ENCODE data around the gene PRIM1. TPM values are rescaled to one million over a fixed set of nuclear protein-coding genes. Genes with fewer than 3 reads are reported as not detected.
"Not testable (repeated sequence)": the region's sequence is repeated elsewhere in the genome, so short reads cannot be mapped to it uniquely, and the experiment has no call there.

The PRIM1 gene
- total RNA-seq, 1 donor, result 10.8 TPM

GRCh38 chr12:56716933-56717880 is 34.9 kb downstream of the PRIM1 start:
- H3K4me3 ChIP-seq (ENCODE audit: low read depth, low read length), result no peak overlapping the region
- no peak for DNase-seq (ENCODE audit: low read depth)
- TF ChIP-seq, protein P1, sequence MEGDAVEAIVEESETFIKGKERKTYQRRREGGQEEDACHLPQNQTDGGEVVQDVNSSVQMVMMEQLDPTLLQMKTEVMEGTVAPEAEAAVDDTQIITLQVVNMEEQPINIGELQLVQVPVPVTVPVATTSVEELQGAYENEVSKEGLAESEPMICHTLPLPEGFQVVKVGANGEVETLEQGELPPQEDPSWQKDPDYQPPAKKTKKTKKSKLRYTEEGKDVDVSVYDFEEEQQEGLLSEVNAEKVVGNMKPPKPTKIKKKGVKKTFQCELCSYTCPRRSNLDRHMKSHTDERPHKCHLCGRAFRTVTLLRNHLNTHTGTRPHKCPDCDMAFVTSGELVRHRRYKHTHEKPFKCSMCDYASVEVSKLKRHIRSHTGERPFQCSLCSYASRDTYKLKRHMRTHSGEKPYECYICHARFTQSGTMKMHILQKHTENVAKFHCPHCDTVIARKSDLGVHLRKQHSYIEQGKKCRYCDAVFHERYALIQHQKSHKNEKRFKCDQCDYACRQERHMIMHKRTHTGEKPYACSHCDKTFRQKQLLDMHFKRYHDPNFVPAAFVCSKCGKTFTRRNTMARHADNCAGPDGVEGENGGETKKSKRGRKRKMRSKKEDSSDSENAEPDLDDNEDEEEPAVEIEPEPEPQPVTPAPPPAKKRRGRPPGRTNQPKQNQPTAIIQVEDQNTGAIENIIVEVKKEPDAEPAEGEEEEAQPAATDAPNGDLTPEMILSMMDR (IDR thresholded peaks at IDR 0.05; ENCODE audit: insufficient read depth, low read depth, low read length), result no peak

DNA sequence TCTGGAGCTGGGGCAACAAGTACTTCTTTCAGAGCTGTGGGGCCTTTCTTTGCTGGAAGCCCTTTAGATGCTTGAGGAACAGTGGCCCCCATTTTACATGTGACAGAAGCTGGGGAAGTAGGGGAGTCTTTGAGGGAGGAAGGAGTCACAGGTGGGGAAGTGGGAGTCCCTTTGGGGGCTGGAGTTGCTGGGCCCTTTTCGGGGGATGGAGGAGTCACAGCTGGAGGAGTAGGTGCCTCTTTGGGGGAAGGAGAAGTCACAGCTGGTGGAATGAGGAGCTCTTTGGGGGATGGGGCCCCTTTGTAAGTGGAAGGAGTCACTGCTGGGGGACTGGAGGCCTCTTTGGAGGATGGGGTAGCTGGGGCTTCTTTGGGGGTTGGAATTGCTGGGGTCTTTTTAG is 35.7 kb downstream of the PRIM1 start:
- TF ChIP-seq, protein P1 (IDR thresholded peaks at IDR 0.05; ENCODE audit: insufficient read depth, low read depth, low read length), result no peak
- no peak for DNase-seq (ENCODE audit: low read depth)
- no peak overlapping the region for H3K4me3 ChIP-seq (ENCODE audit: low read depth, low read length)

GRCh38 chr12:56715798-56716197 is 36.3 kb downstream of the PRIM1 start:
- H3K4me3 ChIP-seq (ENCODE audit: low read depth, low read length), result no peak overlapping the region
- DNase-seq (ENCODE audit: low read depth), result no peak
- TF ChIP-seq, protein P1 (IDR thresholded peaks at IDR 0.05; ENCODE audit: insufficient read depth, low read depth, low read length), result no peak

- TF ChIP-seq, protein P1 (IDR thresholded peaks at IDR 0.05; ENCODE audit: insufficient read depth, low read depth, low read length), result no peak
- H3K4me3 ChIP-seq (ENCODE audit: low read depth, low read length), result no peak overlapping the region
- DNase-seq (ENCODE audit: low read depth), result no peak
Measured at GRCh38 chr12:56714431-56714929, 37.6 kb downstream of the PRIM1 start.

DNA sequence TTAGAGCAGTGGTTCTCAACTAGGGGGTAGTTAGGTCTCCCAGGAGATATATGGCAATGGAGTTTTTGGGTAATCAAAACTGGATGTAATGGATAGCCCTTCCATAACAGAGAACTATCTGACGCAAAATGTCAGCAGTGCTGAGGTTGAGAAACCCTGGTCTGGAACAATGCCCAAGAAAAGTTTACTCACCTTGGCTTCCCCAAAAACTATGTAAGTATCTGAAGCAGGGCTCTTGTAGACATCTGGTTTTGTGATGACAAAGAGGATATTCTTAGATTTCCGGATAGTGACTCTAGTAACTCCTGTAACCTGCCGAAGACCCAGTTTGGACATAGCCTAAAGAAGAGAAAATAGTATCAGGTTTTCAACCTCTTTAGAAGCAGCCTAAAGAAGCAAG is 38.8 kb downstream of the PRIM1 start:
- TF ChIP-seq, protein P1 (IDR thresholded peaks at IDR 0.05; ENCODE audit: insufficient read depth, low read depth, low read length), result no peak
- no peak overlapping the region for H3K4me3 ChIP-seq (ENCODE audit: low read depth, low read length)
- DNase-seq (ENCODE audit: low read depth), result no peak

- TF ChIP-seq, protein P1 (IDR thresholded peaks at IDR 0.05; ENCODE audit: insufficient read depth, low read depth, low read length), result no peak
- DNase-seq (ENCODE audit: low read depth), result no peak
- H3K4me3 ChIP-seq (ENCODE audit: low read depth, low read length), result no peak overlapping the region
Measured at GRCh38 chr12:56709759-56710376, 42.3 kb downstream of the PRIM1 start.

GRCh38 chr12:56704522-56704921 is 47.6 kb downstream of the PRIM1 start:
- DNase-seq (ENCODE audit: low read depth); H3K4me3 ChIP-seq (ENCODE audit: low read depth, low read length): not testable (repeated sequence)
